ENCODE data around the gene CYTH4. TPM values are rescaled to one million over a fixed set of nuclear protein-coding genes. Genes with fewer than 3 reads are reported as not detected.

CYTH4 gene
- total and polyA plus RNA-seq, 10 of the 15 experiments (the other 5 are each of a cell fraction or from before 2014, with no cell fraction given): 1.5 to 27.3 (median 16.9) TPM

- H3K9ac ChIP-seq (ENCODE audit: control insufficient read depth, insufficient read depth, low read length): no peak overlapping the region
- RAD21 ChIA-PET (ENCODE audit: unreplicated experiment): no interaction called here
- H3K79me2 ChIP-seq (ENCODE audit: control insufficient read depth, insufficient read depth, low read length): no peaks in the 10 kb centered on the region
- no TSS peak for BruUV-seq (replicated peaks)
- SMC1A ChIA-PET (ENCODE audit: uncharacterized antibody, unreplicated experiment): no interaction called here
- no peak overlapping the region for H3K4me3 ChIP-seq
- CTCF ChIA-PET: no interaction called here
- no peaks in the 10 kb centered on the region for H3K4me1 ChIP-seq (ENCODE audit: control insufficient read depth, insufficient read depth, low read length)
- peaks cover 2 to 4% of the 10 kb centered on the region in 2 experiments; a peak in 3 of 4 replicates for H3K27me3 ChIP-seq (replicated peaks in 1 of 2; ENCODE audit: control insufficient read depth in 2 of 2, insufficient read depth in 2 of 2, low read length in 1 of 2)
- FAIRE-seq (no peak), ATAC-seq (no peak), DNase-seq (ENCODE audit: low read depth, low spot score) (no peak)
- H4K20me1 ChIP-seq (ENCODE audit: control insufficient read depth, insufficient read depth): no peaks in the 10 kb centered on the region
- no peak overlapping the region for H2AFZ ChIP-seq (ENCODE audit: control insufficient read depth, low read depth, low read length)
- 33% methylated on average over 14 of the region's 14 CpGs for WGBS (ENCODE audit: insufficient coverage, insufficient replicate concordance, low lambda C conversion rate, missing lambda C conversion rate)
- no peaks in the 10 kb centered on the region for H3K36me3 ChIP-seq (ENCODE audit: control insufficient read depth in 2 of 2, insufficient read depth in 2 of 2, low read length in 1 of 2)
- in situ Hi-C loops (cut with MboI) (no loop called here), intact Hi-C loops (cut with micrococcal nuclease; ENCODE audit: unreplicated experiment) (no loop called here)
- no peak overlapping the region for H3K4me2 ChIP-seq (ENCODE audit: control insufficient read depth, insufficient read depth)
- H3K9me3 ChIP-seq (replicated peaks; ENCODE audit: control insufficient read depth, insufficient read depth, low read length): no peaks in the 10 kb centered on the region
- no peak overlapping the region for H3K27ac ChIP-seq (ENCODE audit: control insufficient read depth, insufficient read depth)
- TF ChIP-seq RBBP5 (conservative IDR thresholded peaks at IDR 0.05) (no peak), ESRRA (IDR thresholded peaks at IDR 0.05; ENCODE audit: low read length) (no peak), KAT2A (conservative IDR thresholded peaks at IDR 0.05; ENCODE audit: control insufficient read depth, low read depth, low read length) (no peak), MAX (IDR thresholded peaks at IDR 0.05; ENCODE audit: low read depth, low read length) (no peak), USF2 (IDR thresholded peaks at IDR 0.05; ENCODE audit: borderline replicate concordance, low read depth, low read length) (no peak), NR2C2 (IDR thresholded peaks at IDR 0.05; ENCODE audit: borderline replicate concordance, control insufficient read depth, insufficient read length, low read depth) (no peak), BRCA1 (IDR thresholded peaks at IDR 0.05; ENCODE audit: low read depth, low read length) (no peak), RELA (IDR thresholded peaks at IDR 0.05; ENCODE audit: borderline replicate concordance, partially characterized antibody) (no peak), MYB (IDR thresholded peaks at IDR 0.05; ENCODE audit: borderline replicate concordance, low read depth, low read length) (no peak), ETV6 (conservative IDR thresholded peaks at IDR 0.05 in 1 of 2, IDR thresholded peaks at IDR 0.05 in 1 of 2; ENCODE audit: borderline replicate concordance in 1 of 2, low read depth in 1 of 2) (no peak), YY1 (IDR thresholded peaks at IDR 0.05; ENCODE audit: low read depth, low read length) (no peak), FOS (IDR thresholded peaks at IDR 0.05; ENCODE audit: borderline replicate concordance, extremely low read depth, insufficient read length) (no peak), STAT3 (IDR thresholded peaks at IDR 0.05; ENCODE audit: low read depth, low read length) (no peak), SIN3A (IDR thresholded peaks at IDR 0.05; ENCODE audit: low read depth, low read length) (no peak), PAX5 (IDR thresholded peaks at IDR 0.05; ENCODE audit: borderline replicate concordance, low read depth, low read length) (no peak)
- TF ChIP-seq, protein P1, sequence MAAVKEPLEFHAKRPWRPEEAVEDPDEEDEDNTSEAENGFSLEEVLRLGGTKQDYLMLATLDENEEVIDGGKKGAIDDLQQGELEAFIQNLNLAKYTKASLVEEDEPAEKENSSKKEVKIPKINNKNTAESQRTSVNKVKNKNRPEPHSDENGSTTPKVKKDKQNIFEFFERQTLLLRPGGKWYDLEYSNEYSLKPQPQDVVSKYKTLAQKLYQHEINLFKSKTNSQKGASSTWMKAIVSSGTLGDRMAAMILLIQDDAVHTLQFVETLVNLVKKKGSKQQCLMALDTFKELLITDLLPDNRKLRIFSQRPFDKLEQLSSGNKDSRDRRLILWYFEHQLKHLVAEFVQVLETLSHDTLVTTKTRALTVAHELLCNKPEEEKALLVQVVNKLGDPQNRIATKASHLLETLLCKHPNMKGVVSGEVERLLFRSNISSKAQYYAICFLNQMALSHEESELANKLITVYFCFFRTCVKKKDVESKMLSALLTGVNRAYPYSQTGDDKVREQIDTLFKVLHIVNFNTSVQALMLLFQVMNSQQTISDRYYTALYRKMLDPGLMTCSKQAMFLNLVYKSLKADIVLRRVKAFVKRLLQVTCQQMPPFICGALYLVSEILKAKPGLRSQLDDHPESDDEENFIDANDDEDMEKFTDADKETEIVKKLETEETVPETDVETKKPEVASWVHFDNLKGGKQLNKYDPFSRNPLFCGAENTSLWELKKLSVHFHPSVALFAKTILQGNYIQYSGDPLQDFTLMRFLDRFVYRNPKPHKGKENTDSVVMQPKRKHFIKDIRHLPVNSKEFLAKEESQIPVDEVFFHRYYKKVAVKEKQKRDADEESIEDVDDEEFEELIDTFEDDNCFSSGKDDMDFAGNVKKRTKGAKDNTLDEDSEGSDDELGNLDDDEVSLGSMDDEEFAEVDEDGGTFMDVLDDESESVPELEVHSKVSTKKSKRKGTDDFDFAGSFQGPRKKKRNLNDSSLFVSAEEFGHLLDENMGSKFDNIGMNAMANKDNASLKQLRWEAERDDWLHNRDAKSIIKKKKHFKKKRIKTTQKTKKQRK (IDR thresholded peaks at IDR 0.05; ENCODE audit: low read depth, low read length): no peak
- POLR2A ChIA-PET: no interaction called here
Measured at GRCh38 chr22:37355174-37355573, 72.9 kb downstream of the CYTH4 start.

All from GM12878 (cell line).